K562 (cell line): Measurements from ENCODE around the gene CENPI. TPM values are rescaled to one million over a fixed set of nuclear protein-coding genes. Genes with fewer than 3 reads are reported as not detected.
A peak's percentile ranks its signal among the peaks of the same experiment; 100 is the strongest.

Experiments
- ELF1 ChIP-seq: fragments of 200-800 bp; sonication (Bioruptor generic); IDR thresholded peaks from 2 replicates; pipeline ENCODE4 v1.6.1; 2016; ENCODE audit warnings: missing genetic modification characterization, missing compliant biosample characterization
- ELF2 ChIP-seq: fragments of 250-450 bp; sonication (Bioruptor Pico); IDR thresholded peaks from 2 replicates; pipeline ENCODE4 v1.5.0; 2021; ENCODE audit warnings: mild to moderate bottlenecking
- ETV5 ChIP-seq: sonication (generic); formaldehyde crosslinking; IDR thresholded peaks from 2 replicates; pipeline ENCODE4 v1.4.0; 2020; ENCODE audit warnings: low read depth, mild to moderate bottlenecking, missing genetic modification reagents
- GABPA ChIP-seq: fragments of 200-800 bp; sonication (Bioruptor generic); conservative IDR thresholded peaks from 2 replicates; pipeline ENCODE4 v1.6.1; 2016; ENCODE audit warnings: low read depth, missing genetic modification characterization, missing compliant biosample characterization
- HSF4 ChIP-seq: fragments of 250-450 bp; sonication (Bioruptor Pico); IDR thresholded peaks from 2 replicates; pipeline ENCODE4 v2.1.2; 2022; ENCODE audit warnings: mild to moderate bottlenecking, moderate library complexity, borderline replicate concordance
- KDM5B ChIP-seq: fragments of 200-600 bp; sonication (generic); IDR thresholded peaks from 2 replicates; pipeline ENCODE4 v1.6.1; 2012; ENCODE audit warnings: low read depth, mild to moderate bottlenecking, moderate library complexity, low read length, control low read depth, inconsistent platforms; ENCODE audit not compliant: insufficient replicate concordance
- ZFX ChIP-seq: sonication (generic); formaldehyde crosslinking; IDR thresholded peaks from 2 replicates; pipeline ENCODE4 v1.8.0; 2022; ENCODE audit warnings: mild to moderate bottlenecking, missing genetic modification reagents, moderate library complexity
- ZNF217 ChIP-seq: sonication (generic); formaldehyde crosslinking; IDR thresholded peaks from 2 replicates; pipeline ENCODE4 v1.8.0; 2022; ENCODE audit warnings: mild to moderate bottlenecking, missing genetic modification reagents
- ZNF23 ChIP-seq: fragments of 250-450 bp; sonication (Bioruptor Pico); IDR thresholded peaks from 2 replicates; pipeline ENCODE4 v1.4.0; 2020; ENCODE audit warnings: mild to moderate bottlenecking
- ZNF507 ChIP-seq: conservative IDR thresholded peaks from 2 replicates; pipeline ENCODE4 v1.6.1; 2017; ENCODE audit warnings: missing genetic modification characterization, missing compliant biosample characterization
- ZNF644 ChIP-seq: fragments of 200-800 bp; sonication (Bioruptor generic); IDR thresholded peaks from 2 replicates; pipeline ENCODE4 v1.6.1; 2016; ENCODE audit warnings: low read depth, missing genetic modification characterization, missing compliant biosample characterization
- polyA plus RNA-seq, 8 experiments: library from polyadenylated mRNA; depleted of rRNA in 4 of 8; stranded (reverse) in 5 of 8; unstranded in 3 of 8; fragments of >200 nt; fragmentation: Nextera tagmentation in 2 of 8; fragmentation: Illumina TruSeq in 1 of 8; extraction: Ambion mirVana in 2 of 8; extraction: Trizol in 1 of 8; gene quantifications; 2 replicates each; pipeline versions ENCODE4 v1.2.1 to v1.2.3, GENCODE V29; 2011 to 2014; ENCODE audit warnings: inconsistent platforms in 1 of 8, missing spikeins in 1 of 8
- total RNA-seq, 7 experiments: library from RNA; depleted of rRNA in 6 of 7; stranded (reverse); fragments of >200 nt in 6 of 7; fragmentation: Illumina TruSeq in 2 of 7; extraction: Trizol in 2 of 7; gene quantifications; 2 replicates each; pipeline versions ENCODE4 v1.2.1 to v1.2.3, GENCODE V29; 2011 to 2021; ENCODE audit warnings: low replicate concordance in 1 of 7
- TF ChIP-seq, protein P1 (sequence below): fragments of 200-600 bp; sonication (generic); IDR thresholded peaks from one replicate; pipeline ENCODE4 v1.6.1; 2012; ENCODE audit warnings: mild to moderate bottlenecking, low read depth, low read length, inconsistent platforms
- TF ChIP-seq, protein P2 (sequence below): IDR thresholded peaks from 2 replicates; pipeline ENCODE4 v1.6.1; 2016; ENCODE audit warnings: missing genetic modification characterization, missing compliant biosample characterization
- TF ChIP-seq, protein P3 (sequence below), 2 experiments: fragments of 250-450 bp in 1 of 2; fragments of 450-650 bp in 1 of 2; sonication (Bioruptor Pico) in 1 of 2; IDR thresholded peaks; 2 replicates each; pipeline versions ENCODE4 v1.6.1 to v1.8.0; 2016 to 2021; ENCODE audit warnings: mild to moderate bottlenecking in 2 of 2, moderate library complexity in 2 of 2, missing compliant biosample characterization in 1 of 2, missing genetic modification characterization in 1 of 2

The CENPI gene
- total and polyA plus RNA-seq, 9 of the 15 experiments (the other 6 are each of a cell fraction or from before 2014, with no cell fraction given), result 6.6 to 23.5 (median 14.9) TPM

DNA sequence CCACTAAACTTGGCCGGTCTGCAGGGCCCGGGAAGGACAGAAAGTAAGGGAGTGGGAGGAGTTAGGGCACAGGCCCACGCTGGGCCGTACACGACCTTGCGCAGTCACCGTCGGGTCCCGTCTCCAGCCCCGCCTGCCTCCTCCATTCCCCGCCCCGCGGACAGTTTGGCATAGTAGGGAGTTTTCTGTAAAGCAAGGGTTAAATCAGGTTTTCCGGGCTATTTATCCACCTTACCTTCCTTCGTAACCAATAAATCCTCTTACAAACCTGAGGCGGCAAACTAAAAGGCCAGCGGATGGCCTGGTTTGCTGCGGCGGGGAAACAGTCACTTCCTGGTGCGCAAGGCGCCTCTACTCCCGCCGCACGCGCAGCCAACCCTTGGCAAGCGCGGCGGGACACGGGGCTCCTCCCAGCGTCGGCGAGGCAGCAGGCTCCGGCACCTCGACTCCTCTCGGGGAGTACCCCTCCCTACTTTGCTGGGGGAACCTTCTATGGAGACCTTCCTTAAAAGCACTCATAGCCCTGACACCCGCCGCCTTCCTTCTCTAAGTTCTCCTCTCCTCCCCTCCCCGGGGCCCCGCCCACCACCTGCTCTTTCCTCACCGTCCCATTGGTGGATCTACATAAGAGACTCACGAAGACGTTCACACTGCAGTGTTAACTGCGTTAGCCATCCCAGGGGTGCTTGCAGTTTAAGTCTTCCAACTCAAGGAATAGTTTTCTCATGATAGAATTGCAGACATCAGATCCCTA lies 46.3 kb upstream of the CENPI start, which contains the start of gene TRMT2B (continued):
- TF ChIP-seq, protein P1, sequence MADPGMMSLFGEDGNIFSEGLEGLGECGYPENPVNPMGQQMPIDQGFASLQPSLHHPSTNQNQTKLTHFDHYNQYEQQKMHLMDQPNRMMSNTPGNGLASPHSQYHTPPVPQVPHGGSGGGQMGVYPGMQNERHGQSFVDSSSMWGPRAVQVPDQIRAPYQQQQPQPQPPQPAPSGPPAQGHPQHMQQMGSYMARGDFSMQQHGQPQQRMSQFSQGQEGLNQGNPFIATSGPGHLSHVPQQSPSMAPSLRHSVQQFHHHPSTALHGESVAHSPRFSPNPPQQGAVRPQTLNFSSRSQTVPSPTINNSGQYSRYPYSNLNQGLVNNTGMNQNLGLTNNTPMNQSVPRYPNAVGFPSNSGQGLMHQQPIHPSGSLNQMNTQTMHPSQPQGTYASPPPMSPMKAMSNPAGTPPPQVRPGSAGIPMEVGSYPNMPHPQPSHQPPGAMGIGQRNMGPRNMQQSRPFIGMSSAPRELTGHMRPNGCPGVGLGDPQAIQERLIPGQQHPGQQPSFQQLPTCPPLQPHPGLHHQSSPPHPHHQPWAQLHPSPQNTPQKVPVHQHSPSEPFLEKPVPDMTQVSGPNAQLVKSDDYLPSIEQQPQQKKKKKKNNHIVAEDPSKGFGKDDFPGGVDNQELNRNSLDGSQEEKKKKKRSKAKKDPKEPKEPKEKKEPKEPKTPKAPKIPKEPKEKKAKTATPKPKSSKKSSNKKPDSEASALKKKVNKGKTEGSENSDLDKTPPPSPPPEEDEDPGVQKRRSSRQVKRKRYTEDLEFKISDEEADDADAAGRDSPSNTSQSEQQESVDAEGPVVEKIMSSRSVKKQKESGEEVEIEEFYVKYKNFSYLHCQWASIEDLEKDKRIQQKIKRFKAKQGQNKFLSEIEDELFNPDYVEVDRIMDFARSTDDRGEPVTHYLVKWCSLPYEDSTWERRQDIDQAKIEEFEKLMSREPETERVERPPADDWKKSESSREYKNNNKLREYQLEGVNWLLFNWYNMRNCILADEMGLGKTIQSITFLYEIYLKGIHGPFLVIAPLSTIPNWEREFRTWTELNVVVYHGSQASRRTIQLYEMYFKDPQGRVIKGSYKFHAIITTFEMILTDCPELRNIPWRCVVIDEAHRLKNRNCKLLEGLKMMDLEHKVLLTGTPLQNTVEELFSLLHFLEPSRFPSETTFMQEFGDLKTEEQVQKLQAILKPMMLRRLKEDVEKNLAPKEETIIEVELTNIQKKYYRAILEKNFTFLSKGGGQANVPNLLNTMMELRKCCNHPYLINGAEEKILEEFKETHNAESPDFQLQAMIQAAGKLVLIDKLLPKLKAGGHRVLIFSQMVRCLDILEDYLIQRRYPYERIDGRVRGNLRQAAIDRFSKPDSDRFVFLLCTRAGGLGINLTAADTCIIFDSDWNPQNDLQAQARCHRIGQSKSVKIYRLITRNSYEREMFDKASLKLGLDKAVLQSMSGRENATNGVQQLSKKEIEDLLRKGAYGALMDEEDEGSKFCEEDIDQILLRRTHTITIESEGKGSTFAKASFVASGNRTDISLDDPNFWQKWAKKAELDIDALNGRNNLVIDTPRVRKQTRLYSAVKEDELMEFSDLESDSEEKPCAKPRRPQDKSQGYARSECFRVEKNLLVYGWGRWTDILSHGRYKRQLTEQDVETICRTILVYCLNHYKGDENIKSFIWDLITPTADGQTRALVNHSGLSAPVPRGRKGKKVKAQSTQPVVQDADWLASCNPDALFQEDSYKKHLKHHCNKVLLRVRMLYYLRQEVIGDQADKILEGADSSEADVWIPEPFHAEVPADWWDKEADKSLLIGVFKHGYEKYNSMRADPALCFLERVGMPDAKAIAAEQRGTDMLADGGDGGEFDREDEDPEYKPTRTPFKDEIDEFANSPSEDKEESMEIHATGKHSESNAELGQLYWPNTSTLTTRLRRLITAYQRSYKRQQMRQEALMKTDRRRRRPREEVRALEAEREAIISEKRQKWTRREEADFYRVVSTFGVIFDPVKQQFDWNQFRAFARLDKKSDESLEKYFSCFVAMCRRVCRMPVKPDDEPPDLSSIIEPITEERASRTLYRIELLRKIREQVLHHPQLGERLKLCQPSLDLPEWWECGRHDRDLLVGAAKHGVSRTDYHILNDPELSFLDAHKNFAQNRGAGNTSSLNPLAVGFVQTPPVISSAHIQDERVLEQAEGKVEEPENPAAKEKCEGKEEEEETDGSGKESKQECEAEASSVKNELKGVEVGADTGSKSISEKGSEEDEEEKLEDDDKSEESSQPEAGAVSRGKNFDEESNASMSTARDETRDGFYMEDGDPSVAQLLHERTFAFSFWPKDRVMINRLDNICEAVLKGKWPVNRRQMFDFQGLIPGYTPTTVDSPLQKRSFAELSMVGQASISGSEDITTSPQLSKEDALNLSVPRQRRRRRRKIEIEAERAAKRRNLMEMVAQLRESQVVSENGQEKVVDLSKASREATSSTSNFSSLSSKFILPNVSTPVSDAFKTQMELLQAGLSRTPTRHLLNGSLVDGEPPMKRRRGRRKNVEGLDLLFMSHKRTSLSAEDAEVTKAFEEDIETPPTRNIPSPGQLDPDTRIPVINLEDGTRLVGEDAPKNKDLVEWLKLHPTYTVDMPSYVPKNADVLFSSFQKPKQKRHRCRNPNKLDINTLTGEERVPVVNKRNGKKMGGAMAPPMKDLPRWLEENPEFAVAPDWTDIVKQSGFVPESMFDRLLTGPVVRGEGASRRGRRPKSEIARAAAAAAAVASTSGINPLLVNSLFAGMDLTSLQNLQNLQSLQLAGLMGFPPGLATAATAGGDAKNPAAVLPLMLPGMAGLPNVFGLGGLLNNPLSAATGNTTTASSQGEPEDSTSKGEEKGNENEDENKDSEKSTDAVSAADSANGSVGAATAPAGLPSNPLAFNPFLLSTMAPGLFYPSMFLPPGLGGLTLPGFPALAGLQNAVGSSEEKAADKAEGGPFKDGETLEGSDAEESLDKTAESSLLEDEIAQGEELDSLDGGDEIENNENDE, result no peak
- TF ChIP-seq HSF4 (CRISPR knock-in tag) (no peak), ZNF507 (tag) (no peak), ZNF217 (no peak), ZNF644 (no peak), ZFX (CRISPR knock-in tag) (peak; percentile 84), ELF2 (peak; percentile 81), ELF1 (tag) (peak; percentile 83), GABPA (tag) (peak; percentile 63; the same call in 1 of the 2 replicates), ETV5 (CRISPR knock-in tag) (no peak), ZNF23 (CRISPR knock-in tag) (no peak), KDM5B (peak; percentile 68)
- TF ChIP-seq, protein P2, sequence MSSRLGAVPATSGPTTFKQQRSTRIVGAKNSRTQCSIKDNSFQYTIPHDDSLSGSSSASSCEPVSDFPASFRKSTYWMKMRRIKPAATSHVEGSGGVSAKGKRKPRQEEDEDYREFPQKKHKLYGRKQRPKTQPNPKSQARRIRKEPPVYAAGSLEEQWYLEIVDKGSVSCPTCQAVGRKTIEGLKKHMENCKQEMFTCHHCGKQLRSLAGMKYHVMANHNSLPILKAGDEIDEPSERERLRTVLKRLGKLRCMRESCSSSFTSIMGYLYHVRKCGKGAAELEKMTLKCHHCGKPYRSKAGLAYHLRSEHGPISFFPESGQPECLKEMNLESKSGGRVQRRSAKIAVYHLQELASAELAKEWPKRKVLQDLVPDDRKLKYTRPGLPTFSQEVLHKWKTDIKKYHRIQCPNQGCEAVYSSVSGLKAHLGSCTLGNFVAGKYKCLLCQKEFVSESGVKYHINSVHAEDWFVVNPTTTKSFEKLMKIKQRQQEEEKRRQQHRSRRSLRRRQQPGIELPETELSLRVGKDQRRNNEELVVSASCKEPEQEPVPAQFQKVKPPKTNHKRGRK, result no peak
- TF ChIP-seq, protein P3, sequence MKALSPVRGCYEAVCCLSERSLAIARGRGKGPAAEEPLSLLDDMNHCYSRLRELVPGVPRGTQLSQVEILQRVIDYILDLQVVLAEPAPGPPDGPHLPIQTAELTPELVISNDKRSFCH (CRISPR knock-in tag; IDR thresholded peaks at IDR 0.05), result no peak
- TF ChIP-seq, protein P3 (tag; IDR thresholded peaks at IDR 0.05), result no peak
